ENCODE measurements around the gene CLK4. TPM values are rescaled to one million over a fixed set of nuclear protein-coding genes. Genes with fewer than 3 reads are reported as not detected.
A peak's percentile ranks its signal among the peaks of the same experiment; 100 is the strongest.

The CLK4 gene
- 86.4 TPM for total RNA-seq
- 10 to 100 TPM; 12.5 to 19.9 (median 16.4) TPM for polyA plus RNA-seq

- no peaks in the 10 kb centered on the region for H3K27me3 ChIP-seq (ENCODE audit: control insufficient read depth, insufficient read depth, low read length)
- no peaks in the 10 kb centered on the region for H3K9me3 Mint-ChIP-seq
- peaks cover 18% of the 10 kb centered on the region for H3K36me3 ChIP-seq (ENCODE audit: control insufficient read depth, insufficient read depth, low read length)
- H3K4me1 ChIP-seq (ENCODE audit: control insufficient read depth, insufficient read depth, low read length, poor library complexity, severe bottlenecking): peaks cover 47% of the 10 kb centered on the region
- H3K36me3 Mint-ChIP-seq: peaks cover 14% of the 10 kb centered on the region
- no peaks in the 10 kb centered on the region for H3K9me3 ChIP-seq (ENCODE audit: control insufficient read depth in 2 of 2, low read length in 2 of 2)
- peak within 1 kb of the TSS; percentile 98 to 100 (median 99) for H3K27ac Mint-ChIP-seq
- H3K4me3 ChIP-seq (ENCODE audit: low read depth, low read length): peak within 1 kb of the TSS; percentile 99
- peaks cover 15 to 45% (median 30%) of the 10 kb centered on the region in 4 donors for H3K4me1 Mint-ChIP-seq
- peak within 1 kb of the TSS; percentile 98 for H3K27ac ChIP-seq (ENCODE audit: insufficient read depth, low read length, poor library complexity, severe bottlenecking)
- DNase-seq (peak; percentile 93 to 96 (median 96)), ATAC-seq (ENCODE audit: low read depth in 2 of 2) (peak; percentile 89 to 90)
- H3K4me3 Mint-ChIP-seq: peak within 1 kb of the TSS; percentile 95 to 100 (median 98)
- peaks cover 9% of the 10 kb centered on the region for H3K27me3 Mint-ChIP-seq
Measured at GRCh38 chr5:178626484-178627258, at the start of gene CLK4. Gene CLK4, minus strand, starts transcription at chr5:178627050. Its CDS starts 3,634 bp downstream, at chr5:178623416.

GRCh38 chr5:178675922-178676321 lies 49.1 kb upstream of the CLK4 start:
- no peak for ATAC-seq (ENCODE audit: low read depth in 2 of 2)

GRCh38 chr5:178674334-178674733 lies 47.5 kb upstream of the CLK4 start:
- Histone ChIP-seq H3K9me3 (ENCODE audit: control insufficient read depth in 2 of 2, low read length in 2 of 2) (no peaks in the 10 kb centered on the region), H3K36me3 (ENCODE audit: control insufficient read depth, insufficient read depth, low read length) (no peaks in the 10 kb centered on the region), H3K27me3 (ENCODE audit: control insufficient read depth, insufficient read depth, low read length) (no peaks in the 10 kb centered on the region), H3K4me1 (ENCODE audit: control insufficient read depth, insufficient read depth, low read length, poor library complexity, severe bottlenecking) (no peaks in the 10 kb centered on the region), H3K27ac (ENCODE audit: insufficient read depth, low read length, poor library complexity, severe bottlenecking) (no peak overlapping the region), H3K4me3 (ENCODE audit: low read depth, low read length) (no peak overlapping the region)
- Mint-ChIP-seq H3K27me3 (peaks cover 4% of the 10 kb centered on the region), H3K4me3 (no peak overlapping the region), H3K27ac (no peak overlapping the region), H3K4me1 (no peaks in the 10 kb centered on the region), H3K9me3 (peaks cover 0 to 2% (median 0%) of the 10 kb centered on the region in 7 donors), H3K36me3 (no peaks in the 10 kb centered on the region)
- ATAC-seq (ENCODE audit: low read depth in 2 of 2): no peak
- no peak for DNase-seq

More at GRCh38 chr5:178675922-178676321, 49.1 kb upstream of the CLK4 start:
- Histone ChIP-seq H3K4me1 (ENCODE audit: control insufficient read depth, insufficient read depth, low read length, poor library complexity, severe bottlenecking) (no peaks in the 10 kb centered on the region), H3K27ac (ENCODE audit: insufficient read depth, low read length, poor library complexity, severe bottlenecking) (no peak overlapping the region), H3K9me3 (ENCODE audit: control insufficient read depth in 2 of 2, low read length in 2 of 2) (no peaks in the 10 kb centered on the region), H3K4me3 (ENCODE audit: low read depth, low read length) (no peak overlapping the region), H3K36me3 (ENCODE audit: control insufficient read depth, insufficient read depth, low read length) (no peaks in the 10 kb centered on the region), H3K27me3 (ENCODE audit: control insufficient read depth, insufficient read depth, low read length) (no peaks in the 10 kb centered on the region)
- Mint-ChIP-seq H3K4me1 (no peaks in the 10 kb centered on the region), H3K27ac (no peak overlapping the region), H3K4me3 (no peak overlapping the region), H3K27me3 (peaks cover 4% of the 10 kb centered on the region), H3K9me3 (peaks cover 0 to 4% (median 0%) of the 10 kb centered on the region in 7 donors), H3K36me3 (no peaks in the 10 kb centered on the region)
- no peak for DNase-seq

GRCh38 chr5:178673801-178674295 lies 47.0 kb upstream of the CLK4 start:
- H3K9me3 Mint-ChIP-seq: peaks cover 0 to 2% (median 0%) of the 10 kb centered on the region in 7 donors
- H3K27ac Mint-ChIP-seq: no peak overlapping the region
- peaks cover 4% of the 10 kb centered on the region for H3K27me3 Mint-ChIP-seq

GRCh38 chr5:178672630-178673029 lies 45.8 kb upstream of the CLK4 start:
- DNase-seq (no peak), ATAC-seq (ENCODE audit: low read depth in 2 of 2) (no peak)
- Mint-ChIP-seq H3K4me3 (no peak overlapping the region), H3K9me3 (peaks cover 0 to 2% (median 0%) of the 10 kb centered on the region in 7 donors), H3K27me3 (peaks cover 4% of the 10 kb centered on the region), H3K27ac (peak overlapping the region in 1 of 3 donors; percentile 15), H3K36me3 (no peaks in the 10 kb centered on the region), H3K4me1 (no peaks in the 10 kb centered on the region)
- no peak overlapping the region for H3K27ac ChIP-seq (ENCODE audit: insufficient read depth, low read length, poor library complexity, severe bottlenecking)
- H3K4me1 ChIP-seq (ENCODE audit: control insufficient read depth, insufficient read depth, low read length, poor library complexity, severe bottlenecking): no peaks in the 10 kb centered on the region
- no peaks in the 10 kb centered on the region for H3K27me3 ChIP-seq (ENCODE audit: control insufficient read depth, insufficient read depth, low read length)
- no peaks in the 10 kb centered on the region for H3K36me3 ChIP-seq (ENCODE audit: control insufficient read depth, insufficient read depth, low read length)
- H3K9me3 ChIP-seq (ENCODE audit: control insufficient read depth in 2 of 2, low read length in 2 of 2): no peaks in the 10 kb centered on the region
- H3K4me3 ChIP-seq (ENCODE audit: low read depth, low read length): no peak overlapping the region

More at GRCh38 chr5:178673801-178674295, 47.0 kb upstream of the CLK4 start:
- H3K27me3 ChIP-seq (ENCODE audit: control insufficient read depth, insufficient read depth, low read length): no peaks in the 10 kb centered on the region
- no peaks in the 10 kb centered on the region for H3K4me1 ChIP-seq (ENCODE audit: control insufficient read depth, insufficient read depth, low read length, poor library complexity, severe bottlenecking)
- no peaks in the 10 kb centered on the region for H3K36me3 ChIP-seq (ENCODE audit: control insufficient read depth, insufficient read depth, low read length)
- no peak for DNase-seq
- H3K4me3 ChIP-seq (ENCODE audit: low read depth, low read length): no peak overlapping the region
- Mint-ChIP-seq H3K36me3 (no peaks in the 10 kb centered on the region), H3K4me3 (no peak overlapping the region), H3K4me1 (no peaks in the 10 kb centered on the region)
- no peaks in the 10 kb centered on the region for H3K9me3 ChIP-seq (ENCODE audit: control insufficient read depth in 2 of 2, low read length in 2 of 2)
- H3K27ac ChIP-seq (ENCODE audit: insufficient read depth, low read length, poor library complexity, severe bottlenecking): no peak overlapping the region
- no peak for ATAC-seq (ENCODE audit: low read depth in 2 of 2)

- DNase-seq: no peak
- ATAC-seq (ENCODE audit: low read depth in 2 of 2): no peak
- H3K27ac Mint-ChIP-seq: no peak overlapping the region
- no peaks in the 10 kb centered on the region for H3K36me3 Mint-ChIP-seq
- peaks cover 0 to 2% (median 0%) of the 10 kb centered on the region in 7 donors for H3K9me3 Mint-ChIP-seq
- H3K4me3 Mint-ChIP-seq: no peak overlapping the region
- Histone ChIP-seq H3K9me3 (ENCODE audit: control insufficient read depth in 2 of 2, low read length in 2 of 2) (no peaks in the 10 kb centered on the region), H3K27ac (ENCODE audit: insufficient read depth, low read length, poor library complexity, severe bottlenecking) (no peak overlapping the region), H3K4me1 (ENCODE audit: control insufficient read depth, insufficient read depth, low read length, poor library complexity, severe bottlenecking) (no peaks in the 10 kb centered on the region), H3K36me3 (ENCODE audit: control insufficient read depth, insufficient read depth, low read length) (no peaks in the 10 kb centered on the region), H3K4me3 (ENCODE audit: low read depth, low read length) (no peak overlapping the region), H3K27me3 (ENCODE audit: control insufficient read depth, insufficient read depth, low read length) (no peaks in the 10 kb centered on the region)
- H3K27me3 Mint-ChIP-seq: no peaks in the 10 kb centered on the region
- H3K4me1 Mint-ChIP-seq: no peaks in the 10 kb centered on the region
Measured at GRCh38 chr5:178671602-178672144, 44.8 kb upstream of the CLK4 start.

- ATAC-seq (ENCODE audit: low read depth in 2 of 2) (no peak), DNase-seq (no peak)
- H3K4me1 Mint-ChIP-seq: no peaks in the 10 kb centered on the region
- H3K9me3 Mint-ChIP-seq: peaks cover 0 to 2% (median 0%) of the 10 kb centered on the region in 7 donors
- Histone ChIP-seq H3K36me3 (ENCODE audit: control insufficient read depth, insufficient read depth, low read length) (no peaks in the 10 kb centered on the region), H3K4me3 (ENCODE audit: low read depth, low read length) (no peak overlapping the region), H3K27me3 (ENCODE audit: control insufficient read depth, insufficient read depth, low read length) (no peaks in the 10 kb centered on the region), H3K4me1 (ENCODE audit: control insufficient read depth, insufficient read depth, low read length, poor library complexity, severe bottlenecking) (no peaks in the 10 kb centered on the region), H3K27ac (ENCODE audit: insufficient read depth, low read length, poor library complexity, severe bottlenecking) (no peak overlapping the region), H3K9me3 (ENCODE audit: control insufficient read depth in 2 of 2, low read length in 2 of 2) (no peaks in the 10 kb centered on the region)
- H3K27ac Mint-ChIP-seq: no peak overlapping the region
- H3K27me3 Mint-ChIP-seq: no peaks in the 10 kb centered on the region
- H3K4me3 Mint-ChIP-seq: no peak overlapping the region
- H3K36me3 Mint-ChIP-seq: no peaks in the 10 kb centered on the region
Measured at GRCh38 chr5:178670351-178670885, 43.6 kb upstream of the CLK4 start.
